HepG2 (cell line): ENCODE measurements around the gene COPA. TPM values are rescaled to one million over a fixed set of nuclear protein-coding genes. Genes with fewer than 3 reads are reported as not detected.

Experiments
- ATF5 ChIP-seq: sonication (generic); formaldehyde crosslinking; IDR thresholded peaks from 2 replicates; pipeline ENCODE4 v1.4.0; 2020; ENCODE audit warnings: mild to moderate bottlenecking, low read depth, missing genetic modification reagents
- CSRNP1 ChIP-seq: sonication (generic); formaldehyde crosslinking; IDR thresholded peaks from 2 replicates; pipeline ENCODE4 v1.8.1; 2023; ENCODE audit warnings: mild to moderate bottlenecking, missing genetic modification reagents
- DPF2 ChIP-seq: sonication (generic); formaldehyde crosslinking; IDR thresholded peaks from 2 replicates; pipeline ENCODE4 v1.4.0; 2020; ENCODE audit warnings: mild to moderate bottlenecking, low read depth, missing genetic modification reagents, borderline replicate concordance
- FOXC1 ChIP-seq: sonication (generic); formaldehyde crosslinking; IDR thresholded peaks from 2 replicates; pipeline ENCODE4 v1.8.0; 2022; ENCODE audit warnings: mild to moderate bottlenecking, missing genetic modification reagents, borderline replicate concordance
- FOXO1 ChIP-seq: sonication (generic); formaldehyde crosslinking; IDR thresholded peaks from 2 replicates; pipeline ENCODE4 v1.4.0; 2020; ENCODE audit warnings: missing genetic modification reagents
- GLI4 ChIP-seq: sonication (generic); formaldehyde crosslinking; IDR thresholded peaks from 2 replicates; pipeline ENCODE4 v1.5.1; 2020; ENCODE audit warnings: missing genetic modification reagents, mild to moderate bottlenecking, moderate library complexity, borderline replicate concordance
- IKZF5 ChIP-seq: IDR thresholded peaks from 2 replicates; pipeline ENCODE4 v1.6.1; 2018; ENCODE audit warnings: missing genetic modification reagents, mild to moderate bottlenecking, missing compliant biosample characterization
- ISX ChIP-seq: sonication (generic); formaldehyde crosslinking; conservative IDR thresholded peaks from 2 replicates; pipeline ENCODE4 v1.5.0; 2020; ENCODE audit warnings: missing genetic modification reagents
- MTA1 ChIP-seq: sonication (generic); formaldehyde crosslinking; IDR thresholded peaks from 2 replicates; pipeline ENCODE4 v1.4.0; 2020; ENCODE audit warnings: missing genetic modification reagents, mild to moderate bottlenecking, borderline replicate concordance
- NFE2 ChIP-seq: sonication (generic); formaldehyde crosslinking; IDR thresholded peaks from 2 replicates; pipeline ENCODE4 v1.4.0; 2020; ENCODE audit warnings: missing genetic modification reagents
- NR0B2 ChIP-seq: sonication (generic); formaldehyde crosslinking; IDR thresholded peaks from 2 replicates; pipeline ENCODE4 v1.4.0; 2020; ENCODE audit warnings: mild to moderate bottlenecking, missing genetic modification reagents
- PRDM10 ChIP-seq: sonication (generic); formaldehyde crosslinking; IDR thresholded peaks from 2 replicates; pipeline ENCODE4 v1.4.0; 2020; ENCODE audit warnings: low read depth, missing genetic modification reagents
- TFDP2 ChIP-seq: sonication (generic); formaldehyde crosslinking; IDR thresholded peaks from 2 replicates; pipeline ENCODE4 v1.4.0; 2020; ENCODE audit warnings: missing genetic modification reagents
- ZBTB42 ChIP-seq: sonication (generic); formaldehyde crosslinking; IDR thresholded peaks from 2 replicates; pipeline ENCODE4 v1.5.0; 2020; ENCODE audit warnings: mild to moderate bottlenecking, missing genetic modification reagents
- ZNF260 ChIP-seq: sonication (generic); formaldehyde crosslinking; IDR thresholded peaks from 2 replicates; pipeline ENCODE4 v1.4.0; 2020; ENCODE audit warnings: missing genetic modification reagents, low read depth, mild to moderate bottlenecking, borderline replicate concordance
- ZNF292 ChIP-seq: sonication (generic); formaldehyde crosslinking; IDR thresholded peaks from 2 replicates; pipeline ENCODE4 v1.8.1; 2022; ENCODE audit warnings: mild to moderate bottlenecking, low read depth, missing genetic modification reagents, borderline replicate concordance
- ZNF556 ChIP-seq: sonication (generic); formaldehyde crosslinking; IDR thresholded peaks from 2 replicates; pipeline ENCODE4 v1.4.0; 2020; ENCODE audit warnings: mild to moderate bottlenecking, missing genetic modification reagents, borderline replicate concordance
- ZNF562 ChIP-seq: sonication (generic); formaldehyde crosslinking; IDR thresholded peaks from 2 replicates; pipeline ENCODE4 v1.8.0; 2022; ENCODE audit warnings: missing genetic modification reagents, borderline replicate concordance
- polyA plus RNA-seq, 8 experiments: library from polyadenylated mRNA; depleted of rRNA in 3 of 8; stranded (reverse) in 7 of 8; unstranded in 1 of 8; fragments of >200 nt; fragmentation: Illumina TruSeq in 4 of 8; extraction: Trizol in 4 of 8; gene quantifications; 2 replicates each; pipeline versions ENCODE4 v1.2.1 to v1.2.3, GENCODE V29; 2011 to 2016; ENCODE audit warnings: low read depth in 4 of 8, missing spikeins in 1 of 8, mixed read lengths in 1 of 8; ENCODE audit not compliant: insufficient read depth in 1 of 8
- total RNA-seq, 5 experiments: library from RNA; depleted of rRNA; stranded (reverse); fragments of >200 nt; fragmentation: Illumina TruSeq; extraction: Trizol; gene quantifications; 2 replicates each; pipeline ENCODE4 v1.2.3, GENCODE V29; 2016; ENCODE audit warnings: low read depth in 1 of 5

COPA gene
- total and polyA plus RNA-seq, 2 of the 13 experiments (the other 11 are each of a cell fraction or from before 2014, with no cell fraction given), result 160 to 197 TPM

GRCh38 chr1:160261893-160262794, 80.9 kb downstream of the COPA start, which contains the start of gene DCAF8 (continued):
- TF ChIP-seq PRDM10 (CRISPR knock-in tag), result no peak
- TF ChIP-seq MTA1 (CRISPR knock-in tag), result peak; percentile 43; the same call in 1 of the 2 replicates
- TF ChIP-seq ZNF562 (CRISPR knock-in tag), result no peak
- no peak for TF ChIP-seq NFE2 (CRISPR knock-in tag)
- peak; percentile 78 for TF ChIP-seq IKZF5 (CRISPR knock-in tag)
- TF ChIP-seq DPF2, result peak; percentile 28; the same call in 1 of the 2 replicates
- no peak; the same call in 1 of the 2 replicates for TF ChIP-seq NR0B2 (CRISPR knock-in tag)
- TF ChIP-seq CSRNP1, result peak; percentile 60; the same call in 1 of the 2 replicates
- TF ChIP-seq ZNF292, result no peak
- TF ChIP-seq ZBTB42 (CRISPR knock-in tag), result no peak
- TF ChIP-seq ZNF260, result peak; percentile 67; the same call in 1 of the 2 replicates
- peak; percentile 67 for TF ChIP-seq TFDP2
- TF ChIP-seq FOXO1, result peak; percentile 25; the same call in 1 of the 2 replicates
- peak; percentile 77; the same call in 1 of the 2 replicates for TF ChIP-seq ZNF556 (CRISPR knock-in tag)
- TF ChIP-seq ATF5 (CRISPR knock-in tag), result no peak
- no peak for TF ChIP-seq ISX
- peak; percentile 97 for TF ChIP-seq FOXC1 (CRISPR knock-in tag)
- no peak for TF ChIP-seq GLI4 (CRISPR knock-in tag)
